T-helper 1 cell treated with Interleukin-12 subunit alpha and Interleukin-12 subunit beta and Interleukin-4 antibody, amounts not matched to agents 30 μg/mL and 1 μg/mL, for 36 hours (primary cell): ENCODE results near the gene CABP1.
"Not testable (repeated sequence)": the region's sequence is repeated elsewhere in the genome, so short reads cannot be mapped to it uniquely, and the experiment has no call there.

Experiments used
- H3K27ac Mint-ChIP-seq: one replicate; pipeline ENCODE4 v1.8.0; 2021; ENCODE audit warnings: mild to moderate bottlenecking, mixed read lengths
- H3K27me3 Mint-ChIP-seq: one replicate; pipeline ENCODE4 v1.8.0; 2021; ENCODE audit warnings: low read depth, mixed read lengths
- H3K36me3 Mint-ChIP-seq: one replicate; pipeline ENCODE4 v1.8.0; 2021; ENCODE audit warnings: low read depth, mixed read lengths
- H3K4me1 Mint-ChIP-seq: one replicate; pipeline ENCODE4 v1.8.0; 2021; ENCODE audit warnings: low read depth, mixed read lengths
- H3K4me3 Mint-ChIP-seq: one replicate; pipeline ENCODE4 v1.8.0; 2021; ENCODE audit warnings: mild to moderate bottlenecking, moderate library complexity, mixed read lengths
- H3K9me3 Mint-ChIP-seq: one replicate; pipeline ENCODE4 v1.8.0; 2021; ENCODE audit warnings: mixed read lengths

The CABP1 gene

GRCh38 chr12:120668868-120669840, 28.7 kb downstream of the CABP1 start:
- no peaks in the 10 kb centered on the region for H3K4me1 Mint-ChIP-seq
- no peaks in the 10 kb centered on the region for H3K27me3 Mint-ChIP-seq
- H3K27ac Mint-ChIP-seq, result no peak overlapping the region
- H3K4me3 Mint-ChIP-seq, result no peak overlapping the region
- no peaks in the 10 kb centered on the region for H3K36me3 Mint-ChIP-seq
- H3K9me3 Mint-ChIP-seq, result no peaks in the 10 kb centered on the region

GRCh38 chr12:120670237-120670636, 29.8 kb downstream of the CABP1 start:
- not testable (repeated sequence) for H3K4me1 Mint-ChIP-seq, H3K9me3 Mint-ChIP-seq, H3K27me3 Mint-ChIP-seq, H3K36me3 Mint-ChIP-seq, H3K27ac Mint-ChIP-seq, H3K4me3 Mint-ChIP-seq

- no peak overlapping the region for H3K4me3 Mint-ChIP-seq
These were observed 30.2 kb downstream of the CABP1 start for GRCh38 chr12:120670667-120671066.

GRCh38 chr12:120674097-120674636, 33.7 kb downstream of the CABP1 start:
- peaks cover 11% of the 10 kb centered on the region for H3K4me1 Mint-ChIP-seq
- H3K27ac Mint-ChIP-seq, result no peak overlapping the region
- H3K36me3 Mint-ChIP-seq, result no peaks in the 10 kb centered on the region
- no peak overlapping the region for H3K4me3 Mint-ChIP-seq
- no peaks in the 10 kb centered on the region for H3K27me3 Mint-ChIP-seq
- H3K9me3 Mint-ChIP-seq, result no peaks in the 10 kb centered on the region

More at GRCh38 chr12:120670667-120671066, 30.2 kb downstream of the CABP1 start:
- no peak overlapping the region for H3K27ac Mint-ChIP-seq
- H3K27me3 Mint-ChIP-seq, result no peaks in the 10 kb centered on the region
- no peaks in the 10 kb centered on the region for H3K4me1 Mint-ChIP-seq
- no peaks in the 10 kb centered on the region for H3K36me3 Mint-ChIP-seq
- no peaks in the 10 kb centered on the region for H3K9me3 Mint-ChIP-seq

- H3K9me3 Mint-ChIP-seq, result no peaks in the 10 kb centered on the region
These were observed 37.5 kb downstream of the CABP1 start for GRCh38 chr12:120677765-120678473.

GRCh38 chr12:120678572-120678971, 38.1 kb downstream of the CABP1 start:
- Mint-ChIP-seq H3K9me3 (no peaks in the 10 kb centered on the region), H3K27me3 (no peaks in the 10 kb centered on the region), H3K36me3 (no peaks in the 10 kb centered on the region), H3K4me1 (peaks cover 14% of the 10 kb centered on the region), H3K27ac (no peak overlapping the region), H3K4me3 (no peak overlapping the region)

More at GRCh38 chr12:120677765-120678473, 37.5 kb downstream of the CABP1 start:
- Mint-ChIP-seq H3K27ac (peak overlapping the region; percentile 57), H3K27me3 (no peaks in the 10 kb centered on the region), H3K4me1 (peaks cover 14% of the 10 kb centered on the region), H3K36me3 (no peaks in the 10 kb centered on the region), H3K4me3 (no peak overlapping the region)

GRCh38 chr12:120680165-120680738, 39.8 kb downstream of the CABP1 start:
- Mint-ChIP-seq H3K36me3 (no peaks in the 10 kb centered on the region), H3K4me3 (no peak overlapping the region), H3K27ac (peak overlapping the region; percentile 39), H3K27me3 (no peaks in the 10 kb centered on the region), H3K4me1 (peaks cover 19% of the 10 kb centered on the region), H3K9me3 (no peaks in the 10 kb centered on the region)

GRCh38 chr12:120684523-120684932, 44.1 kb downstream of the CABP1 start:
- Mint-ChIP-seq H3K9me3 (no peaks in the 10 kb centered on the region), H3K27me3 (no peaks in the 10 kb centered on the region), H3K4me1 (peaks cover 24% of the 10 kb centered on the region), H3K27ac (peak overlapping the region; percentile 2), H3K4me3 (no peak overlapping the region), H3K36me3 (peaks cover 2% of the 10 kb centered on the region)

- Mint-ChIP-seq H3K4me3 (peak overlapping the region; percentile 92), H3K36me3 (peaks cover 2% of the 10 kb centered on the region), H3K27me3 (no peaks in the 10 kb centered on the region), H3K9me3 (no peaks in the 10 kb centered on the region), H3K4me1 (peaks cover 29% of the 10 kb centered on the region), H3K27ac (peak overlapping the region; percentile 50)
These were observed 45.1 kb downstream of the CABP1 start for GRCh38 chr12:120685522-120685921.

GRCh38 chr12:120686151-120686689, 45.8 kb downstream of the CABP1 start:
- Mint-ChIP-seq H3K27ac (peak overlapping the region; percentile 93), H3K4me3 (peak overlapping the region; percentile 92), H3K27me3 (no peaks in the 10 kb centered on the region), H3K9me3 (no peaks in the 10 kb centered on the region), H3K36me3 (peaks cover 5% of the 10 kb centered on the region), H3K4me1 (peaks cover 36% of the 10 kb centered on the region)

- Mint-ChIP-seq H3K27ac (peak within 1 kb of the TSS; percentile 93), H3K27me3 (no peaks in the 10 kb centered on the region), H3K4me1 (peaks cover 41% of the 10 kb centered on the region), H3K9me3 (no peaks in the 10 kb centered on the region), H3K4me3 (peak within 1 kb of the TSS; percentile 95), H3K36me3 (peaks cover 6% of the 10 kb centered on the region)
These were observed 46.5 kb downstream of the CABP1 start, which contains the start of gene MLEC for GRCh38 chr12:120686690-120687577. Gene MLEC, plus strand, starts transcription at chr12:120687149. Its CDS starts 148 bp downstream, at chr12:120687297.

GRCh38 chr12:120687578-120688289, 47.3 kb downstream of the CABP1 start:
- H3K27ac Mint-ChIP-seq, result peak overlapping the region; percentile 79
- H3K36me3 Mint-ChIP-seq, result peaks cover 9% of the 10 kb centered on the region
- peaks cover 49% of the 10 kb centered on the region for H3K4me1 Mint-ChIP-seq
- H3K9me3 Mint-ChIP-seq, result no peaks in the 10 kb centered on the region
- H3K27me3 Mint-ChIP-seq, result no peaks in the 10 kb centered on the region
- H3K4me3 Mint-ChIP-seq, result peak overlapping the region; percentile 95
